ENCODE measurements around the gene JAZF1.
"Not testable (repeated sequence)": the region's sequence is repeated elsewhere in the genome, so short reads cannot be mapped to it uniquely, and the experiment has no call there.

JAZF1 gene

GRCh38 chr7:27940341-27940740 lies 240.3 kb downstream of the JAZF1 start:
- DNase-seq (ENCODE audit: low read depth): no peak

GRCh38 chr7:27939893-27940292 lies 240.7 kb downstream of the JAZF1 start:
- no peak for DNase-seq (ENCODE audit: low read depth)

- DNase-seq (ENCODE audit: low read depth): no peak
These were observed 243.9 kb downstream of the JAZF1 start for GRCh38 chr7:27936768-27937102.

- DNase-seq (ENCODE audit: low read depth): no peak
These were observed 244.4 kb downstream of the JAZF1 start for GRCh38 chr7:27936047-27936767.

- peak; percentile 32 for DNase-seq (ENCODE audit: low read depth)
These were observed 246.7 kb downstream of the JAZF1 start for GRCh38 chr7:27933671-27934565.

- DNase-seq (ENCODE audit: low read depth): no peak
These were observed 249.6 kb downstream of the JAZF1 start for GRCh38 chr7:27930910-27931476.

GRCh38 chr7:27929127-27929526 lies 251.5 kb downstream of the JAZF1 start:
- DNase-seq (ENCODE audit: low read depth): no peak

- no peak for DNase-seq (ENCODE audit: low read depth)
These were observed 252.6 kb downstream of the JAZF1 start for GRCh38 chr7:27928001-27928400.

GRCh38 chr7:27925573-27926201 lies 254.9 kb downstream of the JAZF1 start:
- no peak for DNase-seq (ENCODE audit: low read depth)

- no peak for DNase-seq (ENCODE audit: low read depth)
These were observed 257.0 kb downstream of the JAZF1 start for GRCh38 chr7:27923642-27923980.

- no peak for DNase-seq (ENCODE audit: low read depth)
These were observed 257.5 kb downstream of the JAZF1 start for GRCh38 chr7:27922907-27923641.

GRCh38 chr7:27922389-27922788 lies 258.2 kb downstream of the JAZF1 start:
- not testable (repeated sequence) for DNase-seq (ENCODE audit: low read depth)

- DNase-seq (ENCODE audit: low read depth): peak; percentile 91
These were observed 259.3 kb downstream of the JAZF1 start for GRCh38 chr7:27921081-27921836.

- DNase-seq (ENCODE audit: low read depth): no peak
These were observed 260.2 kb downstream of the JAZF1 start for GRCh38 chr7:27920281-27920946.

GRCh38 chr7:27918503-27918902 lies 262.1 kb downstream of the JAZF1 start:
- DNase-seq (ENCODE audit: low read depth): no peak

- DNase-seq (ENCODE audit: low read depth): peak; percentile 89
These were observed 262.8 kb downstream of the JAZF1 start for GRCh38 chr7:27917774-27918314.

- no peak for DNase-seq (ENCODE audit: low read depth)
These were observed 263.5 kb downstream of the JAZF1 start for GRCh38 chr7:27917119-27917518.

GRCh38 chr7:27916372-27916771 lies 264.2 kb downstream of the JAZF1 start:
- DNase-seq (ENCODE audit: low read depth): peak; percentile 17

- no peak for DNase-seq (ENCODE audit: low read depth)
These were observed 266.2 kb downstream of the JAZF1 start for GRCh38 chr7:27914409-27914808.

- DNase-seq (ENCODE audit: low read depth): no peak
These were observed 267.8 kb downstream of the JAZF1 start for GRCh38 chr7:27912751-27913150.
